Activated CD4-positive, CD25-positive, alpha-beta regulatory T cell treated with anti-CD3 and anti-CD28 coated beads, Interleukin-2, amount 50 U/mL, for 16 hours (primary cell): Measurements from ENCODE around the gene NRXN3.

Source experiments
- DNase-seq: peaks from one replicate; pipeline ENCODE4 v3.0.0-alpha.2; 2020; ENCODE audit warnings: low read depth, low spot score

The NRXN3 gene

DNA sequence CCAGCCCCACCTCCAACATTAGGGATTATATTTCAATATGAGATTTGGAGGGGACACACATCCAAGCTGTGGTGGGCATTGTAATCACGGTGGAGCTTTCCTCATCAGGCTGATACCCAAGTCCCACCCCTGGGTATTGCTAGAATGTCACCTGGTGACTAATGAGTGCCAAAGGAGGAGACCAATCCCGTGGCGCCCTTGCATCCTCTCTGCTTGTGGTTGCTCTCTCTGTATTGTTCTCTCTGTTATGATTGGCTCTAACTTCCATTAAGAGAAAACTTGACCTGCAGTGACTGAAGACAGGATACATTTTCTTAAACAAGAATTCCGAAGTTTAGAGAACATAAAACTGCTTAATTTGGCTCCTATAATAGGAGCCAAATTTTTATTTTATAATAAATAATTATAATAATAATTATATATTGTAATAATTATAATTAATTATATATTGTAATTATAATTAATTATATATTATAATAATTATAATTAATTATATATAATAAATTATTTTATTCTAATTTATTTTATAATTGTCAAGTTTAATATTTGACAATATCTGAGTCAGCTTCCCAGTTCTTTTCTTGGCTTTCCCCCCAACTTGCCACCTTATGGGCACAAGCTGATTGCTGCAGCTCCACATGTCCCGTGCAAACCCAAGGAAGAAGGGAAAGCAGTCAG lies 1621.0 kb downstream of the NRXN3 start:
- no peak for DNase-seq

DNA sequence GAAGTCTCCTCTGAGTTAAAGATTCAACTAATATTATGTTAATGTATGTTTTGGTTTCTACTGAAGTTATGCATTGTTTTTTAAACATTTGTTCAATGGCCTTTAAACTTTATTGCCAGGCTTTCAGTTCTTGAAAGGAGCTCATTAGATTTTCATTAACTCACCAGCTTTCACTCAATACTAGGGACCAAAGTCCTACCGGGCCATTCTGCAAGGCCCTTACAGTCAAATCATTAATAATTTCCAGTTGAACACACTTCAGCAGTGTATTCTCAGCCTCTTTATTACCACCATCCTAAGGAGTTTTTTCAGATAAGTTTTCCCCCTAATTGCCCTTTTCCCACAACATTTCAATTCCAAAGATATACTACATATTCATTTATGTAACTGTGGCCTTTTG lies 1631.9 kb downstream of the NRXN3 start:
- DNase-seq = no peak

DNA sequence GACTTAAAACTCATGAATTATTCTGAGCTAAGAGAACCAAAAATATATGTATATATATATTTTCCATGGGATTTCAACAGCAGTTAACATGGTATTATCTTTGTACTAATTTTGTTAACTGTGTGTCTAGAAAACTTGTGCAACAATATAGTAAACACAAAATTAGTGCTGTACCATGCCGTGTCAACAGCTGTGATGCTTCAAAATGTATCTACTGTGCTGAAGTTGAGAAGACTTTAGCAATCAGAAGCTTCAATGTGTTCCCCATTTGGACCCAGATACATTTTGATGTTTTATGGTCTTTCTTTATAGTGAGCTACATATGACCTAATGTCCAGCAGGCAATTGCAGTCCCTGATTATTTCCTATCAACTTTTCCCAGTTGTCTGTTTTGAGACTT lies 1635.5 kb downstream of the NRXN3 start:
- no peak for DNase-seq

DNA sequence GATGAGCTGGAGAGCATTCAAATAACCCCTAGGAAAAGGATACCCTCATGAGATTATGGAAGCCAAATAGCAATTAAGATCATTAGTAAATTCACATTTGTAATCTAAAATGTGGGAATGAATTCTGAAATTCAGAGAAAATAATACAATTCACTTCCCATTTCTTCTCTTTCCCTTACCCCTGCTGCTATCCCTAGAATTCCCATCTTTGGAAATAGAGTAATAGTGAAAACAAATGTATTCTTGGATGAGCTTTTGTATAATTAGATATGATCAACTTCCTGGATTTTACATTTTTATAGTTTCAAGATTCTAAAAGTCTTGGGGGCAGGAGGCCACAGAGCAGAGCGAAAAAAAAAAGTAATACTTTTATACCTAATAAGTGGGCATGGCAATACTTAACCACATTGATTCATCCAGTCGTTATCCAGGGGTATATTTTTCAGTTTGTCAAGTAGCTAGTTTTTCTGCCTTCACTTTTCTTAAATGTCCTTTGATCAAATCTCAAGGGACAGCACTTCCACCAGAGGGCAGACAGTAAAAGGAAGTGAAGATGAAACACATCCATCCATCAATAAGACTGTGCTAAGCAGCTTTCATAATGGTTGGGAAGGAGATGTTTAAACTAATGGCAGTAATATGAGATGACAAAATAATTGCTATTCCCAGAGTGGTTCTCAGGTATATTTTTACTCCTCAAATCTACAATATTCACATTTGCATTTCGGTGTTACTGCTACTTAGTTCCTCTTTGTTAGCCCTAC lies 1639.9 kb downstream of the NRXN3 start:
- DNase-seq = no peak

DNA sequence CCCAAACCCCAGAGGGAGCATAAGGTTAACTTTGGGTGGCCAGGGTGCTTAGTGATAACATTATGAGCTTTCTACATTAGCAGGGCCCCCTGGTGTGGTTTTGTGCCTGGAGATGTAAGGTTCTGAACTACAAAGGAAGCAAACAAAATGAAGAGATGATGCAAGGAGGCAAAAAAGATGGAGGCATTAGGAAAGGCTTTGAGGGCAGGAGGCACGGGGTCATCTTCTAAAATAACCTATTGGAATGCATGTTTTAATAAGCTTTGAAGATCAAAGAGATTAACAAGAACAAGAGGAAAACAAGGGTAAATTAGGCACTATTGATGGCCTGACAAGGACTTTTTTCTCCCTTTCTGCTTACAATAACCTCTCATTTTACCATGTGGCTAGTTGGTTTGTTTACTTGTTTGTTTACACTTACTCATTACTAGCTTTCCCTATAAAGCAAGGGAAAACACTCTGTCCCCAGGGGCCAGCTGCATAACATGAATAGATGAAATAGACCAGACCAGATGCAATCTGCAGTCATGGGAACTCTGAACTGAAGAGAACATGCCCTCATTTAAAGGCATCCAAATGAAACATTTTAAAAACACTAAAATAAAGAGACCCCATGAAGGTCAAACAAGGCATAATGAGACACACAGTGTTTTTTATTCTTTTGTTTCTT lies 1650.8 kb downstream of the NRXN3 start:
- DNase-seq = no peak

DNA sequence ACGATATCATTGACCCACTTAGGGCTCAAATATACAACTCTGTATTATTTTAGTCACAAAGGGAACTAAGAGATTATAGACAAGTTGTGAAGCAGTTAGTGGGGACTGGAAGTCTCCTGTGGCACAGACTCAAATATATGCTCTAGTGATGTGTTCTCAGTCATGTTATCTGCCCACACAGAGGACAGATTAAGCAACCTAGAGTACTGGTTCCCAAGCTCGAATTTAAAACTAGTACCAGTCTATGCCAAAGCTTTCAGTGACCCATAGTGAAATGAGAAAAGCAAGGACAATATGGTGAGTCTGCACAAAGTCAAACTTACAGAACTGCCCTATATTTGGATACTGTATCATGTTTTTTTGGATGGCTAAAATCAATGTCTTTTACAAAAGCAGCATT lies 1651.9 kb downstream of the NRXN3 start:
- DNase-seq = no peak

DNA sequence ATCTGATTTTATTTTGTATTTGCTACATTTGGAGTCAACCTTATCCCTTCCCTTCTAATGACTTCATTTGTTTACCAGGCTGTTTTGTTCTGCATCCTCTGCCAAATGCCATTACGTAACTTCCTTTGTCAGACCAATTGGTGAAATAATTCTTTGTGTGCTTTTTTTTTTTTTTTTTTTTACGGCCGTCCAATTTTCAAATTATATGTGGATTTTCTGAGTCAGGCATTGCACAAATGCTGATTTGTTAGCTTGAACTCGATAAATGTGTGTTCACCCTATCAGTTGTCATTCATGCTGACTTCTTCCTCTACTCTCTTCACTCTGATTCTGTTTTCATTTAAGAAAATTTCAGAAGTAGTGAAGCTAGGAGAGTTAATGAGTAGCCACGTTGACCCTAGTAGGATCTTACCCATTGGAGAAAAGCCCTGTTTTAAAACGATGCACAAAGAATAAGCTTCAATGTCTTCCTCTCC lies 1654.9 kb downstream of the NRXN3 start:
- DNase-seq = no peak

DNA sequence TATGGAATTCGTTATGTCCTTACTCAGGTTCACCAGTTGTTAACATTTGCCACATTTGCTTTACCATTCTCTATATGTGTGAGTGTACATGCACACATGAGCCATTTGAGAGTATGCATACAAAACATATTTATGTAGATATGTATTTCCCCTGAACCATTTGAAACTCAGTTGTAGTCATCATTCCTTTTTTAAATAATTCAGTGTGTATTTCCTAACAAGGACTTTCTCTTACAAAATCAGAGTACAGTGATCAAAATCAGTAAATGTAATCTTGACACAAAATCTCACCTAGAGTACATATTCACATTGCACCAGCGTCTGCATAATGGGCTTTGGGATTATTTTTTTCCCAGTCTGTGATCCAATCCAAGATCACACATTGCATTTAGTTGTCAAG lies 1656.2 kb downstream of the NRXN3 start:
- DNase-seq = no peak

DNA sequence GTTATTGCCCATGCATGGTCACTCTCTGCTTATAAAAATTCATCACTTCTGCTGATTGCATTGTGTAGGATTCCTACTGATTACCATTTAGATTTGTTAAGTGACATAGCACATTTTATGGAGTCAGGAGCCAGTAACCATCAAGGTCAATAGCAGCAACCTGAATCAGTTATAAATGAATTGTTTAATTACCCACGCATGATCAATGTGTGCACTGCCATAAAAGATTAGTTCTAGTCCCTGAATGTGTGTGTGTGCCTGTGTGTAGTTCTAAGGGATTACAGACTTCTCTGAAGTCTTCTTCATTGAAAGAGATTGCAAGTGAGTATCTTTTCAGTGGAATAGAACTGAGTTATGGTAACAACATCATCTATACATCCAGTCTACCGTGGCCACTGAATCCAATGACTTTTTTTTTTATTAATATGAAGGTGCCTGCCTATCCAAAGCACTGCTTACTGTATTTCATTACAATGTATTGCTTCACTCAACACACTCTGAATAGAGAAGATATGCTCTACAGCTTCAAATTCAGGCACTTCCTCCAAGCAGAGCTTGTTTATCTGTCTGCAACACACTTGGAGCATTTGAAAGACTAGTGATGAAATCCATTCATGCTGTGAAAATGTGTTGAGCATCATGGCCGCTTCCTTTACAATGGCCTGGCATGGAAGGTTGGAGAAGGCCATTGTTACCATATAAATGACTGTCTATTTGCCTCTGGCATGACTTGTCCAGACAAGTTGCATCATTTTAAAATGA lies 1659.4 kb downstream of the NRXN3 start:
- no peak for DNase-seq

DNA sequence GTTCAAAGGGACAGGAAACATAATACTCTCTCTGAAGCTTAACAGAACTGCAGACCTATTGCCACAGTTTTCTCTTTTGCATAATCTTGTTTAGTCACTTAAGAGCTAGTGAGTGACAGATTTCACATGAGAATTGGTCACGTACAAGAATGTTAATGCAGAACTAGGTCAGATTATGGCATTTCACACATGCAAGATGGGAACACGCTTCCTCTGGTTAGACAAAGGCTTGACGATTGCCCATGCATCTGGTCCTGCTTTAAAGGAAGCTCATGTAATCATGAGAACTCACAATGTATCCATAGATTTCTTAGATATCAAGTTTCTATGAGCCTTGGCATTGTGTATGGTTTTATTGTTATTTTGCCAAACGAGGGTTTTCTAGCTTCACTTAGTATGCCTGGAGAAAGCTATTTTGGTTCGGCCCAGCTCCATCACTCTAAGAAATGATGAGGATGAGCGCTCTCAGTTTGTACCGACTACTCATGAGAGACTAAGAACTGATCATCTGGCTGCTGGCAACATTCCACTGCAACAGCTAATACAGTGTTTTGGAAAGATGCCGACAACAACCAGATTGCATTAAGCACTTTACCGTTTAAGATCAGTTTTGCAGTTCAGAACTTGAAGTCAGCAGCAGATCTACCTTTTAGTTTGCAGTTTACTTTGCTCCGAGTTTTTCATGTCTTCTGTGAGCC lies 1661.2 kb downstream of the NRXN3 start:
- DNase-seq = no peak

DNA sequence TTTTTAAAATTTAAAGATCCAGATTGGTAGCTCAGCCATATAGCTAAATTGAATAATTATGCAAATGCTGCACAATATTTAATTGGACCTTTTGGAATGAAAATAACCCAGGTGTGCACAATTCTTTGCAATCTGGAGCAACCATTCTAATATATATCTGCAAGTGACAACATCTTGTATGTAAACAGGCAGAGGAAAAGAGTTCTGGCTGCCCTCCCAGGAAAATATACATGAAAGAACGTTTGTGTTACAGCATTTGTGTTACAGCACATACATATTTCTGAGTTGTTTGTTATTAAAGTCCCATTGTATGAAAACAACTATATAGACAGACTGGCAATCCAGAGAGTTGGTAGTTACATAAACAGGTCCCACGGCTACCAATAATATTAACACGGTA lies 1663.6 kb downstream of the NRXN3 start:
- no peak for DNase-seq

DNA sequence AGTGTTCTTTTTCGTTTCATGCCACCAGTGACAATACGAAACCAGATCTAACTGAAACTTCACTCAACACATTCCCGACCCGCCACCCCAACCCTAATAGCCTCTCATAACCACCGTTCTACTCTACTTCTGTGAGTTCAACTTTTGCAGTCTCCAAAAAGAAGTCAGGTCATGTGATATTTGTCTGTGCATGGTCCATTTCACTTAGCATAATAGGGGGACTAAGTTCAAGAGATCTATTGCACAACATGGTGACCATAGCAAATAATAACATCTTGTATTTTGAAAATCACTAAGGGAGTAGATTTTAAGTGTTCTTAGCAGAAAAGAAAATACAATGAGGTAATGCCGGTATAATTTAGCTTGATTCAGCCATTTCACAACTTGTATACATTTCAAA lies 1664.7 kb downstream of the NRXN3 start:
- no peak for DNase-seq

DNA sequence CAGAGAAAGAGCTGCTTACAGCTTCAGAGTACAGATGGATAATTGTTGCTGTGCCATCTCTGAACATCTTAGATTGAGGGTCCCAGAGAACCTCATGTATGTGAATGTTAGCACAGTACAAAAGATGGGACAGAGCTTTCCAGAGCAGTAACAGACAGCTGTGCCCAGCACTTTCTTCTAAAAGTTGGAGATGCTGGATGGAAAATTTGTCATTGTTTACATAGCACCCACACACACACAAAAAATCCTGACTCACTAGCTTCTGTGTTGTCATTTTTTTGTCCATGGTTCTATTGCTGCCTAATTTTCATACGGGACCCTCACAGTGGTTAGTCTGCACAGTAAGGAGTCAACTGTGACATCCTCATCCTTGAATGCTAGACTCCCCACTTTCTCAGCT lies 1666.4 kb downstream of the NRXN3 start:
- DNase-seq = no peak

DNA sequence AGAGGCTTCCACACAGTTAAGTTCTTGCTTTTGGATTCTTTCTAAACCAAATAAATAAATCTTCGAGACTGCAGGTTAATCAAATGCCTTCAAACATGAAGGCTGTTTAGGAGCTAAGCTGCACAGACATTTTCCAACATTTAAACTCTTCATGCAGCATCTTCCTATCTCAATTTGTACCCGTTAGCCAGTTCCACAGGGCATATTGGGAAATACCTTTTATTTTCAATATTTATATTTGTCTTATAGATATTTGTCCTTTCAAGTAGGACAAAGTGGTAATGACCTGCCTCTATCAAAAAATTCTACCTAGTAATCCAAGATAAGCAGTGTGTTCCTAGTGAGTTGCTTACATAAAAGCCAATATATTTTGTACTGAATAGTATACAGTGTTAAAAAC lies 1667.5 kb downstream of the NRXN3 start:
- no peak for DNase-seq

DNA sequence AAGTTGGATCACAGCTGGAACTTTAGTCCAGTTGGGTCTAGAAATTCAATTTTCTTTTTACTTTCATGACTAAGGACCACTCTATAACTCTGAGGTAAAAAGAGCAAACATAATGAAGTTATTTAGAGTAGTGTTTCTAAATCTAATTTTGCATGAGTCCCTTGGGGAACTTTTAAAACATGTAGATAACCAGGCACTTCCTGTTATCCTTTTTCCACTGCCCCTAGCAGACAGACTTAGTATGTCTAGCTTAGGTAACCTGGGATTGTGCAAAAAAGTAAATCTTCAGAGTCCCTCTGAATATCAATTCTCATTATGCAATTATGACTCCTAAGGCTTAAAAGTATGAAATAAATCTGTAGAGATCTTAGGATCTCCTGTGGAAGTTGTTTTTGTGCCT lies 1669.9 kb downstream of the NRXN3 start:
- no peak for DNase-seq

DNA sequence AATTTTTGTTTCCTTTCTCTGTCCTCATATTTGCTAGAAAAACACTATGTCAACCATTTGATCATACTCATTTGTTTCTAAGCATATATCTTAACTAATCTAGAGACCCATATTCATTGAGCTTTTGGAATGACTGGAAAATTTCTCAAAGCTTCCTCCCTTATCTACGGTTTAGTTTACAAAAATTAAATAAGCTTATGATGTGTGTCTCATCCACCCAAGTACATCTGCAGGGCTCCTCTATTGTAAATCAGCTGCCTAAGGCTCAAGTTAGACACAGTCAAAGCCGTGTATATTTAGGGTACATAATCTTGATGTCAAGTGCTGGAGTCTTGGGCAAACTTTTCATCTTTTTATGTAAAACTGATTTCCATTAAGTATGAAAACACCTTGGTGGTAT lies 1670.7 kb downstream of the NRXN3 start:
- no peak for DNase-seq

DNA sequence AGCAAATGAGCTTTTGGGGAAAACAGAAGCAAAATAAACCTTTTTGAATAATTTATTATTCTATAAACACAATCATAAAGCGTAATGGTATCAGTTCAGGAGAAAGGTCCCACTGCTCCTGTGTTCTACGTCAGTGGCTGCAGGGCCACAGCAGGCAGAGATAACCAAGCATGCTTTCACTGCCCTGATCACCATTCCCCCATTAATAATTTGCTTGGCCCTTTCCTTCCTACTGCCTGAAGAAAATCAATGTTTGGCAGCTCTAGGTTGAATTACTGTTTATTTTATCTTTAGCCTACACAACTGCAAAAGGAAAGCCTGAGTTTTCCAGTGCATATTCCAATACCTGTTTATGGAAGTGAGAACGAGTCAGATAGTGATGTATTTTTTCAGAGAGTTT lies 1671.3 kb downstream of the NRXN3 start:
- DNase-seq = no peak

DNA sequence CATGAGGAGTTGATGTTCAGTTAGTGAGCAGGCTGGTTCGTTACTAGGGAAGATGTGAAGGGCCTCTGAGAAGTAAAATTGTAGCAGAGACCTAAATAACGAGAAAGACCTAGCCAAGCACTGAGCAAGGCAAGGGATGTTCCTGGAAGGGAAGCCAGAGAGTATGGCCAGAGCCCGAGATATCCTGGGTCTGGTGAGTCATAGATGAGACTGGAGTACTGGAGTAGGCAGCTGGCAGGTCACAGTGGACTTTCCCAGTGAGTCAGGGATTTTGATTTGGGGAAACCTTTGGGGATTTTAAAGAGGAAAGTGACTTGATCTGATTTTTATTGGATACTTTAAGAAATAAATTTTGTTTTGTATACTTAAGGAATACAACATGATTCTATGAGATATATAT lies 1672.1 kb downstream of the NRXN3 start:
- DNase-seq = no peak

DNA sequence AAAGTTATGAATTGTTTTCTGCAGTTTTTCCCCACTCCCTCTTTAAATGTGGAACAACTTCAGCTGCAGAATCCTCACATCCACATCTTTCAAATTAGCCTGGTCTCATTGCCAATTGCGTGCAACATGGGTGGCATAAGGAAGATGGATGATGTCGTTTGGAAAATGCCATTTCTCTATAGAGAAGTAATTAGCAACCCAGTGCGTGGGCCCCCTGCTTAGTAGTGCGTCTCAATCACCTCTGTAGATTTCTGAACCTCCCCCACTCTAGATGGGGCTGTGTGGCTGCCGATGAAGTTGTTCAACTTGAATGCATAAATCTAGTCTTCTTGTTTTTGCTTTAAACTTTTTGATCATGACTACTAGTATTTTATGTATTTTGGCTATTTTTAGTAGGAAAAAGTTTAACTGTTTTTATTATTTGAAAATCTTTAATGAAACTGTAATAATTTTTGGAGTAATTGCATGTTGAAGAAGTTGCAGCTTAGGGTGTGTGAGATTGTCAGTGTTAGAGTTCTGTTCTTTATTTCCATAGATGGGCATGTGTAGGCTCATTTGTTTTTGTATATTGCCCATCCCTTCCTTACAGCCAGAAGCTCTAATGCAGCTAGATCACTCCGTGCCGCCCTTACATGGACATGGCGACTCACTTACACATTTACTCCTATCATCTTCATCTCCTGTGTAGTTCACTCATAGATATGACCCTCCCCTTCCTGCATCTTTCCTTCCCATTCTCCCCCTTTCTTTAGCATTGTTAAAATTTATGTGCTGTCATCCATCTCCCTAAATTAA lies 1683.0 kb downstream of the NRXN3 start:
- DNase-seq = no peak

DNA sequence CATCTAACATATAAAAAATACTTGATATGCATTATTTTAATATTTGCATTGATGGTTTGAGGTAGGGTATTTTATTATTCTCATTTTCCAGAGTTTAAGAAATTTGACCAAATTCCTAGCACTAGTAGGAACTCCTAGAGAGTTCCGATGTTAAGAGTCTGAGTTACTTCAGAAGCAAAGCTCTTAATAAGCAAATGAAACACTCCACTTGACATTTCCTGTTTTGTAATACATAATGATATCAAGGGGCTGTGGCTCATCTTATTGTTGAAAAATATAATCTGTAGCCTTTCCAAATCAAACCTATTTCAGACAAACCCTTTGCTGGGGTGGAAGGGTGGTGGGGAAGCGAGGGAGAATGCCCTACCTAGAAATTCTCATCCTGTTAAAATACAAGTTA lies 1685.6 kb downstream of the NRXN3 start:
- DNase-seq = no peak

DNA sequence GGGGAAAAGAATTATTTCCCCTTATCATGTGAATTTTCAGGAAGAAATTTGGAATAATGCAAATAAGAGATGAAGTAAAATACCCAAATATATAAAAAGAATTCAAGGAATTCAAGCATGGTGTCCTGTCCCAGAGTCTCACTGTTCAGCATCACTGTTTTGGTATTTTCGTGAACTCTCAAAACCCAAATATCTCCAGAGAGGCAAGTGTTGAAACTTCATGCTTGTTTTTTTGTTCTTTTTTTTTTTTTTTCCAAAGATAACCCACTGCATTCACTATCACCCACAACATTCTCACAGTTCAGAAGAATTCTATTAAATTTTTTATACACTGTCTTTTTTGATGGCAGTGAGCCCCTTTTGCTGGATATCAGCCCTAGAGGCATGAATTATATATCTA lies 1686.2 kb downstream of the NRXN3 start:
- no peak for DNase-seq
